GM18951 (cell line): Measurements from ENCODE around the gene SIT1.

Source experiments
- POLR2A ChIP-seq: IDR thresholded peaks from 4 replicates; pipeline ENCODE4 v1.6.1; 2011; ENCODE audit warnings: mild to moderate bottlenecking; ENCODE audit not compliant: insufficient read length, insufficient read depth; ENCODE audit errors: extremely low read depth
- in situ Hi-C: fragments of 300-500 bp; cut with MboI; formaldehyde crosslinking; loops from one replicate; pipeline ENCODE4 v1.12.0; 2022; ENCODE audit warnings: low sequenced_read_pairs, mixed read lengths, inconsistent platforms; ENCODE audit not compliant: unreplicated experiment

The SIT1 gene

GRCh38 chr9:35662437-35662836 lies 11.7 kb upstream of the SIT1 start:
- in situ Hi-C loops = no loop called here
- no peak for TF ChIP-seq POLR2A

DNA sequence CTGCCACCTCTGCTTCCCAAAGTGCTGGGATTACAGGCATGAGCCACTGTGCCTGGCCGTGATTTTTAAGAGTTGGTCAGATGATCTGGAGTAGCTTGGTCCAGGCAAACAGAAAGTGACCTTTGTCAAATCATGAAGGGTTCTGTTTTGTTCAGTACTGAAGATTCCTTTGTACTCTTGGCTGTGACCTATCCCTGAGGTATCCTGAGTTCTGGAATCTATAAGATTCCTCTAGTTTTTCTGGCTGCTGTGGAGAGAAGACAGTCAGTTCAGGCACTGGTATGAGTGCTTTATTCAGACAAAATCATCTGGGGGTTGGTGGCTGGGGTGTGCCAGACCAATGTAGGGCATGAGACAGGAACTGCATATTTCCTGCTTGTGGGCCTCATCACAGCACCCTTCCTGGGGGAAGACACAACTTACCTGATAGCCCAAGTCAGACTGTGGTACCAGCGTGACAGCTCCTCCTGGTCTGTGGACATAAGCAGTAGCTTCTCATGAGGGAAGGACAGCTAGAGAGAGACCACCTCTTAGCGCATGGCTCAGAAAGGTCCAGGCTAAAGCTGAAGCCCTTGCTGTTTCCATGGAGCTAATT lies 11.1 kb upstream of the SIT1 start:
- no peak for TF ChIP-seq POLR2A
- in situ Hi-C loops = no loop called here

- no peak for TF ChIP-seq POLR2A
- in situ Hi-C loops = no loop called here
These were observed 10.3 kb upstream of the SIT1 start for GRCh38 chr9:35660966-35661415.

- no peak for TF ChIP-seq POLR2A
- in situ Hi-C loops = no loop called here
These were observed 8.6 kb upstream of the SIT1 start for GRCh38 chr9:35659340-35659739.

DNA sequence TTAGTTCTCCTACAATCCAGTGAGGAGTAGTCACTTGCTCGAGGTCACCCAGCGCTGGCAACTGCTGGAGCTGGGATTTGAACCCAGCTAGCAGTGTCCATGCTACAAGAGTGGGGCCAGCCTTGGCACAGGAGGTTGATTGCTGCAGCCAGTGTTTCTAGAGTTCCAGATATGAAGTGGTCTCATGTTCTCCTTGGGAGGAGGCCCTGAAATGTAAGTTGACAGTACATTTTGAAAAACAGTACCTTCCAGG lies 8.2 kb upstream of the SIT1 start:
- in situ Hi-C loops = no loop called here
- TF ChIP-seq POLR2A = no peak

DNA sequence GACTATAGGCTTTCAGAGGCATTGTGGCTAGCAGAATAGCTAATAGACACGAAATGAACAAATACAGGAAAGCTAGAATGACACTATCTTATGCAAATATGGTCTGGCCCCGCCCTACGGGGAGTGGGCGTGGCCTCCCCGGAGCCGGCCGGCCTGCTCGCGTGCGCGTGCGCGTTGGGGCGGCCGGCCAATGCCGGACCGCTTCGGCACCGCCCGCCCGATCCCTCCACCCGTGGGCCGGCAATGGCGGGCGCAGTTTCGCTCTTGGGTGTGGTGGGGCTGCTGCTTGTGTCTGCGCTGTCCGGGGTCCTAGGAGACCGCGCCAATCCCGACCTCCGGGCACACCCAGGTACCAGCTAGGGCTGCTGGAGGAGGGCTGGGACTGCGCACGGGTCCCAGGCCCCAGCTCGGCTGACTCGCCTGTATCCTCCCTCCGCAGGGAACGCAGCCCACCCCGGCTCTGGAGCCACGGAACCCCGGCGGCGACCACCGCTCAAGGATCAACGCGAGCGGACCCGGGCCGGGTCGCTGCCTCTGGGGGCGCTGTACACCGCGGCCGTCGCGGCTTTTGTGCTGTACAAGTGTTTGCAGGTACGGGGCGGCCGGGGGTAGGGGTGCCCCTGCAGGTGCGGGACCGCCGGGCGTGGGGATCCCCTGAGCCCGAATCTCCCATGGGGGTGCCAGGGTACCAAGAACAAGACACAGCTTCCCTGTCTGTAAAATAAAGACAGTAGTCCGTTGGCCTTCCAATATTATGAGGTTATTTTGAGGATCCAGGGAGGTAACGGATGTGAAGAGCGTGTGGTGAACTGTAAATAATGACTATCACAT lies 7.6 kb upstream of the SIT1 start, which contains the start of gene CCDC107:
Gene CCDC107, plus strand, starts transcription at position 156 of the 831 bp plus-strand sequence. Its CDS starts 88 bp downstream, at position 244.
- in situ Hi-C loops = no loop called here
- TF ChIP-seq POLR2A = peak; percentile 94

GRCh38 chr9:35657546-35658136 lies 6.9 kb upstream of the SIT1 start, which contains the start of gene RMRP:
Gene RMRP, minus strand, starts transcription at chr9:35658019.
- in situ Hi-C loops = no loop called here
- no peak for TF ChIP-seq POLR2A

GRCh38 chr9:35656831-35657545 lies 6.3 kb upstream of the SIT1 start:
- TF ChIP-seq POLR2A = no peak
- in situ Hi-C loops = no loop called here

- in situ Hi-C loops = no loop called here
- TF ChIP-seq POLR2A = no peak
These were observed 5.6 kb upstream of the SIT1 start for GRCh38 chr9:35656348-35656747.

- no peak for TF ChIP-seq POLR2A
- in situ Hi-C loops = no loop called here
These were observed 2.9 kb upstream of the SIT1 start for GRCh38 chr9:35653611-35654010.

GRCh38 chr9:35652829-35653209 lies 2.1 kb upstream of the SIT1 start:
- no peak for TF ChIP-seq POLR2A
- in situ Hi-C loops = no loop called here

GRCh38 chr9:35651956-35652828 lies 1.5 kb upstream of the SIT1 start:
- no peak for TF ChIP-seq POLR2A
- in situ Hi-C loops = no loop called here
